IPS-20b (cell line): ENCODE data around the gene ZNF232.
"Not testable (repeated sequence)": the region's sequence is repeated elsewhere in the genome, so short reads cannot be mapped to it uniquely, and the experiment has no call there.

Source experiments
- H3K27ac ChIP-seq: one replicate; pipeline ENCODE4 v1.5.1; 2013; ENCODE audit warnings: low read length
- H3K27me3 ChIP-seq: 2 replicates; pipeline ENCODE4 v1.6.1; 2013; ENCODE audit warnings: mild to moderate bottlenecking, low read length, inconsistent platforms; ENCODE audit not compliant: insufficient read depth
- H3K36me3 ChIP-seq: 2 replicates; pipeline ENCODE4 v1.6.1; 2013; ENCODE audit warnings: low read depth, mild to moderate bottlenecking, inconsistent platforms, low read length, moderate library complexity; ENCODE audit not compliant: insufficient read depth
- H3K4me1 ChIP-seq: 2 replicates; pipeline ENCODE4 v1.6.1; 2013; ENCODE audit warnings: mild to moderate bottlenecking, control low read depth, inconsistent platforms, low read length, moderate library complexity; ENCODE audit not compliant: insufficient read depth
- H3K4me3 ChIP-seq: 2 replicates; pipeline ENCODE4 v1.5.1; 2013; ENCODE audit warnings: mild to moderate bottlenecking, low read length, inconsistent platforms
- H3K9ac ChIP-seq: 2 replicates; pipeline ENCODE4 v1.6.1; 2013; ENCODE audit warnings: low read depth, mild to moderate bottlenecking, inconsistent platforms, low read length, moderate library complexity
- H3K9me3 ChIP-seq: 2 replicates; pipeline ENCODE4 v1.6.1; 2013; ENCODE audit warnings: mild to moderate bottlenecking, low read depth, low read length, inconsistent platforms; ENCODE audit not compliant: insufficient read depth

Gene ZNF232

GRCh38 chr17:5128387-5128786 lies 16.7 kb upstream of the ZNF232 start:
- not testable (repeated sequence) for H3K27me3 ChIP-seq, H3K4me1 ChIP-seq, H3K36me3 ChIP-seq, H3K4me3 ChIP-seq, H3K9me3 ChIP-seq, H3K27ac ChIP-seq, H3K9ac ChIP-seq

- H3K4me3 ChIP-seq: no peak overlapping the region
- no peaks in the 10 kb centered on the region for H3K9me3 ChIP-seq
- H3K27me3 ChIP-seq: peaks cover 9% of the 10 kb centered on the region
- H3K36me3 ChIP-seq: no peaks in the 10 kb centered on the region
- no peaks in the 10 kb centered on the region for H3K4me1 ChIP-seq
- no peak overlapping the region for H3K27ac ChIP-seq
- H3K9ac ChIP-seq: no peak overlapping the region
Measured at GRCh38 chr17:5127910-5128309, 16.2 kb upstream of the ZNF232 start.

GRCh38 chr17:5126719-5127488 lies 15.2 kb upstream of the ZNF232 start:
- no peaks in the 10 kb centered on the region for H3K4me1 ChIP-seq
- H3K27me3 ChIP-seq: peaks cover 19% of the 10 kb centered on the region
- no peak overlapping the region for H3K4me3 ChIP-seq
- no peaks in the 10 kb centered on the region for H3K36me3 ChIP-seq
- no peak overlapping the region for H3K27ac ChIP-seq
- H3K9ac ChIP-seq: no peak overlapping the region
- no peaks in the 10 kb centered on the region for H3K9me3 ChIP-seq

GRCh38 chr17:5124896-5125295 lies 13.2 kb upstream of the ZNF232 start:
- H3K9me3 ChIP-seq: not testable (repeated sequence)
- peaks cover 26% of the 10 kb centered on the region for H3K27me3 ChIP-seq

GRCh38 chr17:5124125-5124760 lies 12.6 kb upstream of the ZNF232 start:
- not testable (repeated sequence) for H3K4me1 ChIP-seq, H3K27ac ChIP-seq, H3K9ac ChIP-seq, H3K36me3 ChIP-seq, H3K9me3 ChIP-seq, H3K4me3 ChIP-seq
- peaks cover 26% of the 10 kb centered on the region for H3K27me3 ChIP-seq

More at GRCh38 chr17:5124896-5125295, 13.2 kb upstream of the ZNF232 start:
- not testable (repeated sequence) for H3K4me3 ChIP-seq, H3K4me1 ChIP-seq, H3K27ac ChIP-seq, H3K9ac ChIP-seq, H3K36me3 ChIP-seq

GRCh38 chr17:5123343-5124124 lies 11.9 kb upstream of the ZNF232 start:
- H3K27me3 ChIP-seq: peaks cover 26% of the 10 kb centered on the region
- H3K9me3 ChIP-seq: no peaks in the 10 kb centered on the region
- no peak overlapping the region for H3K4me3 ChIP-seq
- no peaks in the 10 kb centered on the region for H3K4me1 ChIP-seq
- no peaks in the 10 kb centered on the region for H3K36me3 ChIP-seq
- H3K9ac ChIP-seq: no peak overlapping the region
- H3K27ac ChIP-seq: no peak overlapping the region

- Histone ChIP-seq H3K27ac (no peak overlapping the region), H3K27me3 (peaks cover 26% of the 10 kb centered on the region), H3K4me3 (peak overlapping the region; percentile 69), H3K9me3 (no peaks in the 10 kb centered on the region), H3K9ac (peak overlapping the region; percentile 61; the same call in 1 of the 2 replicates), H3K4me1 (no peaks in the 10 kb centered on the region), H3K36me3 (no peaks in the 10 kb centered on the region)
Measured at GRCh38 chr17:5122586-5123342, 11.1 kb upstream of the ZNF232 start.

- H3K9me3 ChIP-seq, H3K36me3 ChIP-seq, H3K4me1 ChIP-seq, H3K27ac ChIP-seq: not testable (repeated sequence)
- peak overlapping the region; percentile 69; the same call in 1 of the 2 replicates for H3K4me3 ChIP-seq
- H3K9ac ChIP-seq: peak overlapping the region; percentile 61; the same call in 1 of the 2 replicates
- H3K27me3 ChIP-seq: peaks cover 26% of the 10 kb centered on the region
Measured at GRCh38 chr17:5122056-5122455, 10.4 kb upstream of the ZNF232 start.

- Histone ChIP-seq H3K4me3 (no peak overlapping the region), H3K9ac (no peak overlapping the region), H3K4me1 (no peaks in the 10 kb centered on the region), H3K27me3 (peaks cover 26% of the 10 kb centered on the region), H3K36me3 (no peaks in the 10 kb centered on the region), H3K27ac (no peak overlapping the region), H3K9me3 (no peaks in the 10 kb centered on the region)
Measured at GRCh38 chr17:5121186-5121841, 9.6 kb upstream of the ZNF232 start.

- peaks cover 26% of the 10 kb centered on the region for H3K27me3 ChIP-seq
- not testable (repeated sequence) for H3K27ac ChIP-seq
Measured at GRCh38 chr17:5120436-5121185, 8.9 kb upstream of the ZNF232 start.

More at GRCh38 chr17:5120436-5121185, 8.9 kb upstream of the ZNF232 start:
- not testable (repeated sequence) for H3K4me3 ChIP-seq, H3K9ac ChIP-seq, H3K4me1 ChIP-seq, H3K36me3 ChIP-seq, H3K9me3 ChIP-seq
